RWPE1 (cell line): ENCODE measurements around the gene PLXND1.

ENCODE experiments used
- CTCF ChIA-PET: fragments of 350-600 bp; sonication (Branson Sonifier 250); formaldehyde crosslinking; extraction: SDS; loops from one replicate; lab custom pipeline; 2021; lab: Yijun Ruan, JAX
- POLR2A ChIA-PET: fragments of 400-600 bp; formaldehyde crosslinking; extraction: SDS; loops from one replicate; lab custom pipeline; 2020; ENCODE audit warnings: antibody characterized with exemption; ENCODE audit not compliant: low non-redundant PET; lab: Yijun Ruan, JAX
- DNase-seq: peaks from one replicate; pipeline ENCODE4 v3.0.0; 2012; ENCODE audit warnings: low spot score
- H3K27ac ChIP-seq: fragments of 450-650 bp; 2 replicates; pipeline ENCODE4 v1.5.1; 2017
- CTCF ChIP-seq: fragments of 450-650 bp; conservative IDR thresholded peaks from 2 replicates; pipeline ENCODE4 v1.5.1; 2017; ENCODE audit warnings: low read depth, mild to moderate bottlenecking

The PLXND1 gene

DNA sequence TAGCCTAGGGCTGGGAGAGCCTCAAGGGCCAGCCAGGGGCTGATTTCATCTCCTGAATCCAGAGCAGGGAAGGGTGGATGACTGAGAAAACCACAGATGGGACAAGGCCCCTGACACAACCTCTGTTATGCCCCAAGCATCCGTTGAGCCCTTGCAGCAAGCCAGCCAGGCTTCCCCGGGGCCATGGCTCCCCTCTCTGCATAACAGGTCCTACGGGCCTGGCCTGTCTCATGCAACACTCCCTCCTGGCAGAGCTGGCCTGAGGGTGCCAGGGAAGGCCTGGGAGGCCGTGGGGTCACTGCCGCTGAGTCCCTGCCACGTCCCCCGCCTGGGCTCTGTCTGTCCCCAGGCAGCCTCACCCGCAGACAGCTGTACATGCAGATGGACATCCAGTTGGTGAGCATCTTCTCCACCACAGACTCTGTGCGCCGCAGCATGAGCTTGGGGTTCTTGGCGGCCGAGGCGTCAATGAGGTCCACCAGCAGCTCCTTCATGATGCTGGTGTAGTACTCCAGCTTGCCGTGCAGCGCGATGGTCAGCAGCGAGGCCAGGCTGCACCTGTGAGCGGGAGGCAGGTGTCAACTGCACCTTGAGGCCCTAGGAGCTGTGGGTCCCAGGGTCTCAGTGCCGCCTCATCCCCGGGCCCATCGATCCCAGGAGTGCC lies 41.4 kb downstream of the PLXND1 start:
- H3K27ac ChIP-seq: no peak overlapping the region
- ChIA-PET POLR2A (no interaction called here), CTCF (no interaction called here)

GRCh38 chr3:129563850-129564535 lies 42.5 kb downstream of the PLXND1 start:
- ChIA-PET CTCF (interaction anchor here (0.6 kb wide), 1 partner anchor 74 kb away, joined by 4 read pairs; no protein-coding TSS in a partner anchor), POLR2A (no interaction called here)
- TF ChIP-seq CTCF: no peak
- H3K27ac ChIP-seq: no peak overlapping the region
- no peak for DNase-seq

More for the DNA sequence above, 41.4 kb downstream of the PLXND1 start:
- no peak for TF ChIP-seq CTCF
- no peak for DNase-seq

- POLR2A ChIA-PET: no interaction called here
- no peak overlapping the region for H3K27ac ChIP-seq
- TF ChIP-seq CTCF: no peak
- DNase-seq: no peak
- CTCF ChIA-PET: interaction anchor here (0.6 kb wide), 1 partner anchor 73 kb away, joined by 4 read pairs; no protein-coding TSS in a partner anchor
These were observed 43.1 kb downstream of the PLXND1 start for GRCh38 chr3:129563332-129563731.

- POLR2A ChIA-PET: no interaction called here
- H3K27ac ChIP-seq: no peak overlapping the region
- CTCF ChIA-PET: no interaction called here
- no peak for DNase-seq
- no peak for TF ChIP-seq CTCF
These were observed 43.7 kb downstream of the PLXND1 start for GRCh38 chr3:129562803-129563202.

- no peak for TF ChIP-seq CTCF
- ChIA-PET CTCF (no interaction called here), POLR2A (no interaction called here)
- no peak overlapping the region for H3K27ac ChIP-seq
- DNase-seq: no peak
These were observed 44.7 kb downstream of the PLXND1 start for GRCh38 chr3:129561619-129562248.

GRCh38 chr3:129560911-129561594 lies 45.4 kb downstream of the PLXND1 start:
- no peak for TF ChIP-seq CTCF
- POLR2A ChIA-PET: no interaction called here
- CTCF ChIA-PET: no interaction called here
- H3K27ac ChIP-seq: no peak overlapping the region
- DNase-seq: no peak
